Glutamatergic neuron (in vitro differentiated cells): ENCODE results near the gene ZNF839. TPM values are rescaled to one million over a fixed set of nuclear protein-coding genes. Genes with fewer than 3 reads are reported as not detected.

ENCODE experiments used
- DNase-seq: peaks from one replicate; pipeline ENCODE4 v3.0.0; 2022
- H3K27ac Mint-ChIP-seq: one replicate; pipeline ENCODE4 v1.8.0; 2020; ENCODE audit warnings: mild to moderate bottlenecking, mixed read lengths, inconsistent platforms; ENCODE audit not compliant: unreplicated experiment
- H3K27me3 Mint-ChIP-seq: one replicate; pipeline ENCODE4 v1.8.0; 2020; ENCODE audit warnings: mild to moderate bottlenecking, moderate library complexity, mixed read lengths, inconsistent platforms; ENCODE audit not compliant: unreplicated experiment
- H3K36me3 Mint-ChIP-seq: one replicate; pipeline ENCODE4 v1.8.0; 2020; ENCODE audit warnings: mild to moderate bottlenecking, mixed read lengths, inconsistent platforms; ENCODE audit not compliant: unreplicated experiment
- H3K4me1 Mint-ChIP-seq: one replicate; pipeline ENCODE4 v1.8.0; 2020; ENCODE audit warnings: mild to moderate bottlenecking, low read depth, mixed read lengths, inconsistent platforms; ENCODE audit not compliant: unreplicated experiment
- H3K4me3 Mint-ChIP-seq: one replicate; pipeline ENCODE4 v1.8.0; 2020; ENCODE audit warnings: mild to moderate bottlenecking, mixed read lengths, inconsistent platforms; ENCODE audit not compliant: unreplicated experiment
- H3K9me3 Mint-ChIP-seq: one replicate; pipeline ENCODE4 v1.8.0; 2020; ENCODE audit warnings: mild to moderate bottlenecking, moderate library complexity, mixed read lengths, inconsistent platforms; ENCODE audit not compliant: unreplicated experiment
- CTCF ChIP-seq: fragments of 200-600 bp; sonication (generic); IDR thresholded peaks from one replicate; pipeline ENCODE4 v1.5.0; 2021; ENCODE audit not compliant: partially characterized antibody, unreplicated experiment
- total RNA-seq: library from RNA; stranded (reverse); fragmentation: NEBNext Ultra II Directional; extraction: Animal tissue kit (Norgen Biotek cat#: 25700); gene quantifications from one replicate; pipeline ENCODE4 v1.2.1, GENCODE V29; 2021; ENCODE audit not compliant: unreplicated experiment

The ZNF839 gene
- total RNA-seq, 1 donor from 2014 or later: 13.6 TPM

- Mint-ChIP-seq H3K27me3 (peaks cover 6% of the 10 kb centered on the region), H3K4me3 (peak overlapping the region; percentile 44), H3K27ac (no peak overlapping the region), H3K36me3 (peaks cover 4% of the 10 kb centered on the region), H3K4me1 (peaks cover 2% of the 10 kb centered on the region), H3K9me3 (peaks cover 2% of the 10 kb centered on the region)
- no peak for TF ChIP-seq CTCF
- DNase-seq: no peak
Measured at GRCh38 chr14:102341566-102341965, 22.0 kb downstream of the ZNF839 start.

- Mint-ChIP-seq H3K27me3 (peaks cover 5% of the 10 kb centered on the region), H3K36me3 (peaks cover 4% of the 10 kb centered on the region), H3K9me3 (peaks cover 2% of the 10 kb centered on the region), H3K4me3 (no peak overlapping the region), H3K4me1 (peaks cover 2% of the 10 kb centered on the region), H3K27ac (no peak overlapping the region)
- no peak for TF ChIP-seq CTCF
- no peak for DNase-seq
Measured at GRCh38 chr14:102342238-102342637, 22.7 kb downstream of the ZNF839 start.

GRCh38 chr14:102344084-102344483 is 24.5 kb downstream of the ZNF839 start:
- H3K4me1 Mint-ChIP-seq: no peaks in the 10 kb centered on the region
- H3K9me3 Mint-ChIP-seq: peaks cover 2% of the 10 kb centered on the region
- TF ChIP-seq CTCF: no peak
- no peak overlapping the region for H3K4me3 Mint-ChIP-seq
- H3K27ac Mint-ChIP-seq: no peak overlapping the region
- DNase-seq: no peak
- peaks cover 7% of the 10 kb centered on the region for H3K36me3 Mint-ChIP-seq
- no peaks in the 10 kb centered on the region for H3K27me3 Mint-ChIP-seq

- DNase-seq: no peak
- H3K27me3 Mint-ChIP-seq: no peaks in the 10 kb centered on the region
- no peak overlapping the region for H3K4me3 Mint-ChIP-seq
- peaks cover 2% of the 10 kb centered on the region for H3K9me3 Mint-ChIP-seq
- no peaks in the 10 kb centered on the region for H3K4me1 Mint-ChIP-seq
- TF ChIP-seq CTCF: no peak
- H3K27ac Mint-ChIP-seq: no peak overlapping the region
- H3K36me3 Mint-ChIP-seq: peaks cover 7% of the 10 kb centered on the region
Measured at GRCh38 chr14:102344485-102344884, 24.9 kb downstream of the ZNF839 start.

- Mint-ChIP-seq H3K9me3 (peaks cover 2% of the 10 kb centered on the region), H3K36me3 (peaks cover 7% of the 10 kb centered on the region), H3K4me3 (no peak overlapping the region), H3K4me1 (no peaks in the 10 kb centered on the region), H3K27me3 (no peaks in the 10 kb centered on the region), H3K27ac (no peak overlapping the region)
- no peak for TF ChIP-seq CTCF
- no peak for DNase-seq
Measured at GRCh38 chr14:102345232-102345631, 25.7 kb downstream of the ZNF839 start.
